Astrocyte (in vitro differentiated cells and primary cell): Measurements from ENCODE around the gene BRINP1.

Source experiments
- CTCF ChIP-seq: IDR thresholded peaks from 2 replicates; pipeline ENCODE4 v1.5.1; 2011; ENCODE audit warnings: low read depth, mild to moderate bottlenecking, inconsistent platforms, low read length, moderate library complexity; ENCODE audit not compliant: insufficient read depth
- EZH2 ChIP-seq: IDR thresholded peaks from 2 replicates; pipeline ENCODE4 v1.6.1; 2012; ENCODE audit warnings: mild to moderate bottlenecking, low read length, inconsistent platforms; ENCODE audit not compliant: insufficient read depth

DNA sequence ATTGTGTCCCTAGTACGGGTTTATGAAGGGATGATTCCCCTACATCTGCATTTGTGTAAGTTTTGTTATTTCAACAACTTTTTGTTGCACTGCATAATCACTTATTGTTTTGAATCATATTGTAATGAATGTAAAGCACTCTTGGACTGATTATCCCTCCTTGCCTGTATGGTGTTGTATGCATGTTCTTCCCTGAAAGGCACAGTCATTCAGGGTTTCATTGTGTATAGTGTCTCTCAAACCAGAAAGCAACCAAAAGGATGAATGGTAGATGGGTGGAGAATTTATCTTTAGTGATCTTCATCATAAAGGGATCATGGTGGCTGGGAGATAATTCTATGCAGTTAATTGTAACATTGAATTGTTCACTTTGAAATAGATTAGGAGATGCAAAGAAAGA, 247.3 kb downstream of the BRINP1 start:
- TF ChIP-seq EZH2 (no peak), CTCF (no peak)
